Neural cell (in vitro differentiated cells): ENCODE measurements around the gene ANKRD39.

ENCODE experiments used
- CTCF ChIP-seq: fragments of 450-650 bp; IDR thresholded peaks from 2 replicates; pipeline ENCODE4 v1.5.1; 2014; ENCODE audit warnings: antibody characterized with exemption, mild to moderate bottlenecking, moderate library complexity; ENCODE audit not compliant: poor library complexity, severe bottlenecking
- EP300 ChIP-seq: fragments of 450-650 bp; conservative IDR thresholded peaks from 2 replicates; pipeline ENCODE4 v1.6.1; 2014; ENCODE audit warnings: antibody characterized with exemption, mild to moderate bottlenecking, moderate library complexity; ENCODE audit not compliant: poor library complexity, severe bottlenecking
- EZH2 ChIP-seq: fragments of 200-600, 300-800 bp; shearing (Covaris generic), sonication (generic); IDR thresholded peaks from 2 replicates; pipeline ENCODE4 v1.6.1; 2014; ENCODE audit warnings: antibody characterized with exemption, low read length, borderline replicate concordance, mild to moderate bottlenecking; ENCODE audit not compliant: insufficient read depth, poor library complexity, severe bottlenecking
- POLR2AphosphoS5 ChIP-seq: IDR thresholded peaks from 2 replicates; pipeline ENCODE4 v1.6.1; 2012
- RAD21 ChIP-seq: fragments of 450-650 bp; conservative IDR thresholded peaks from 2 replicates; pipeline ENCODE4 v1.6.1; 2014; ENCODE audit warnings: antibody characterized with exemption, mild to moderate bottlenecking, moderate library complexity
- SMC3 ChIP-seq: fragments of 450-650 bp; conservative IDR thresholded peaks from 2 replicates; pipeline ENCODE4 v1.6.1; 2014; ENCODE audit warnings: antibody characterized with exemption, mild to moderate bottlenecking, moderate library complexity; ENCODE audit not compliant: poor library complexity
- TAF1 ChIP-seq: IDR thresholded peaks from 2 replicates; pipeline ENCODE4 v1.6.1; 2012; ENCODE audit warnings: low read depth

- no peak for TF ChIP-seq EZH2
- no peak for TF ChIP-seq CTCF
- no peak for TF ChIP-seq EP300
- TF ChIP-seq POLR2AphosphoS5 = no peak
- no peak for TF ChIP-seq RAD21
- no peak for TF ChIP-seq SMC3
- TF ChIP-seq TAF1 = no peak
These were observed 30.5 kb upstream of the ANKRD39 start for GRCh38 chr2:96888072-96889011.
